ENCODE results near the gene WDR83. TPM values are rescaled to one million over a fixed set of nuclear protein-coding genes. Genes with fewer than 3 reads are reported as not detected.

The WDR83 gene
- total RNA-seq, 1 donor from 2014 or later, result 27.1 TPM

DNA sequence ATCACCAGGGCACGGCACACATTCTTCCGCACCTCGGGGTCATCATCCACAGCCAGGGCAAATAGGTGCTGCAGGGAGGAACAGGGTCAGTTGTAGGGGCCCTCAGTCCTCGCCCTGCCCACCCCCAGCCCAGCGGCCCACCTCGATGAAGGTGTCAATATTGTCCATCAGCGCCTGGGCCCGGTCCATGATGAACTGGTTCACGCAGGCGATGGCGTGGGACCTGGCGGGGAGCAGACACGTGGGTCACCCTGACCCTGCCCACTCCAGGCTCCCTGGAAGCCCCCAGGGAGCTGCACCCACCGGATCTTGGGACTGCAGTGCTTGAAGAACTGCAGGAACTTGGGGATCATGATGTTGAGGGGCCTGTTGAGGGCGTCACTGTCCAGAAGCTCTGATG, 48.5 kb downstream of the WDR83 start:
- Mint-ChIP-seq H3K4me3 (no peak overlapping the region), H3K36me3 (ENCODE audit: low read depth) (peaks cover 36% of the 10 kb centered on the region)
- intact Hi-C loops (cut with micrococcal nuclease), result no loop called here

DNA sequence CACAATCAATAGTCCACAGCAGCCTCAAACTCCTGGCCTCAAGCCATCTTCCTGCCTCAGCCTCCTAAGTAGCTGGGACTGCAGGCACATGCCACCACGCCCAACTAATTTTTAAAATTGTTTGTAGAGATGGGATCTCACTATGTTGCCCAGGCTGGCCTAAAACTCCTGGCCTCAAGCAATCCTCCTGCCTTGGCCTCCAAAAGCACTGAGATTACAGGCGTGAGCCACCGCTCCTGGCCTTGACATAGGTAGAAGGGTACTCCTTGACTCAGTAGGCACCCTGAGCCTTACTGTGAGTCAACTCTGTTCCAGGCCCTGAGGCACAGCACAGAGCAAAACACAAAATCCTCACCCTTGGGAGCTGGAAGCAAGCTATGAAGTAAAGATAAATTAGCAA, 49.3 kb downstream of the WDR83 start:
- Mint-ChIP-seq H3K27ac (no peak overlapping the region), H3K27me3 (ENCODE audit: insufficient read depth) (no peaks in the 10 kb centered on the region), H3K36me3 (ENCODE audit: low read depth) (peaks cover 36% of the 10 kb centered on the region), H3K4me1 (ENCODE audit: low read depth) (peaks cover 20% of the 10 kb centered on the region), H3K9me3 (no peaks in the 10 kb centered on the region), H3K4me3 (no peak overlapping the region)
- DNase-seq (ENCODE audit: low spot score), result no peak
- intact Hi-C loops (cut with micrococcal nuclease), result no loop called here

More for the DNA sequence above, 48.5 kb downstream of the WDR83 start:
- DNase-seq (ENCODE audit: low spot score), result no peak
- Mint-ChIP-seq H3K4me1 (ENCODE audit: low read depth) (peaks cover 13% of the 10 kb centered on the region), H3K27ac (no peak overlapping the region), H3K27me3 (ENCODE audit: insufficient read depth) (no peaks in the 10 kb centered on the region), H3K9me3 (no peaks in the 10 kb centered on the region)

DNA sequence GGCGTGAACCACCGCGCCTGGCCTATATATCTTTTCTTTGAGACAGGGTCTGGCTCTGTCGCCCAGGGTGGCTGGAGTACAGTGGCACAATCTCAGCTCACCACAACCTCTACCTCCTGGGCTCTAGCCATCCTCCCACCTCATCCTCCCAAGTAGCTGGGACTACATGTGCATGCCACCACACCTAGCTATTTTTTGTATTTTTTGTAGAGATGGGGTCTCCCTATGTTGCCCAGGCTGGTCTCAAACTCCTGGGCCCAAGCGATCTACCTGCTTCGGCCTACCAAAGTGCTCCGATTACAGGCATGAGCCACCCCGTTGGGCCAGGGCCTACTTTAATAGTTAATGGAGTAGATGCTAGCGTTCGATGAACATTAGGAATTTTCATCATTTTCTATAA, 53.7 kb downstream of the WDR83 start:
- H3K9me3 Mint-ChIP-seq, result no peaks in the 10 kb centered on the region
- peak overlapping the region; percentile 81 for H3K27ac Mint-ChIP-seq
- peak overlapping the region; percentile 89 for H3K4me3 Mint-ChIP-seq
- H3K4me1 Mint-ChIP-seq (ENCODE audit: low read depth), result peaks cover 44% of the 10 kb centered on the region
- H3K27me3 Mint-ChIP-seq (ENCODE audit: insufficient read depth), result no peaks in the 10 kb centered on the region
- no peak for DNase-seq (ENCODE audit: low spot score)
- peaks cover 35% of the 10 kb centered on the region for H3K36me3 Mint-ChIP-seq (ENCODE audit: low read depth)
- intact Hi-C loops (cut with micrococcal nuclease), result loop anchor here (1.0 to 5.0 kb wide), 3 partner anchors 57 to 108 kb away; partner anchors contain the start of genes HOOK2, ZNF490 and ZNF791

DNA sequence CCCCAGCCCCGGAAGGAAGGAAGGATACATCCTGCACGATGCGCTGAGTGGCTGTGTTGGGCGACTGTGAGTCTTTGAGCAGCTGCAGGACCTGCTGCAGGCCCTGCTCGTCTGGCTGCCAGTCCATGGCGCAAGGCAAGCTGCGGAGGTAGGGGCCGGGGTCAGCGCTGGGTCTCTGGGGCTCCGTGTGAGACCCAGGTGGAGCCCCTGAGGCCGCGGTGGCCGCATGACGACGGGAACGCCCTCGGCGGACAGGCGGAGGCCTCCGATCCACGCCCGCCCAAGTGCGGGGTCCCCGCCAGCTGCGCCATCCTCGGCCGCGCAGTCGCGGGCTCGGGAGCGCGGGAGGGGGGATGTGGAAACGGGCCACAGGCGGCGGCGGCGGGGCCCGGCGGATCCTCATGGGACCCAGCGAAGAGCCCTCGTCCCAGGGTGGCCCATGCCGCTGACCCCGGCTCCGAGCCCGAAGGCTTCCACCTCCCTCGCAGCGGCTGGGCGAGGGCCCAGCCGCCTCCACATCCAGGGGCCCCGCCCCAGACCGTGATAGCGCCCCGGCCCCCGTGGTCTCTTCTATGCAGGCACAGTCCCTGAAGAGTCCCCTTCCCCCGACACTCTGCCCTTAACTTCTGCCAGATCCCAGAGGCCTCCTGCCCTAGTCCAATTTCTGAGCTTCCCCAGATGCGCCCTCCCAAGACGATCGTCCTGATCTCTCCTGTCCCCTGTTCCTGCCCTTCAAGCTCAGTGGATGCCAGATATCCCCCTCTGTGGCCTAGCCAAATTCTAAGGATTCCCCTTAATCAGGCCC, 54.4 kb downstream of the WDR83 start:
- Mint-ChIP-seq H3K27me3 (ENCODE audit: insufficient read depth) (no peaks in the 10 kb centered on the region), H3K27ac (peak overlapping the region; percentile 91), H3K36me3 (ENCODE audit: low read depth) (peaks cover 31% of the 10 kb centered on the region), H3K4me3 (peak overlapping the region; percentile 95), H3K4me1 (ENCODE audit: low read depth) (peaks cover 44% of the 10 kb centered on the region), H3K9me3 (no peaks in the 10 kb centered on the region)
- intact Hi-C loops (cut with micrococcal nuclease), result loop anchor here (1.0 to 5.0 kb wide), 3 partner anchors 56 to 109 kb away; partner anchors contain the start of genes HOOK2, ZNF490 and ZNF791
- no peak for DNase-seq (ENCODE audit: low spot score)

DNA sequence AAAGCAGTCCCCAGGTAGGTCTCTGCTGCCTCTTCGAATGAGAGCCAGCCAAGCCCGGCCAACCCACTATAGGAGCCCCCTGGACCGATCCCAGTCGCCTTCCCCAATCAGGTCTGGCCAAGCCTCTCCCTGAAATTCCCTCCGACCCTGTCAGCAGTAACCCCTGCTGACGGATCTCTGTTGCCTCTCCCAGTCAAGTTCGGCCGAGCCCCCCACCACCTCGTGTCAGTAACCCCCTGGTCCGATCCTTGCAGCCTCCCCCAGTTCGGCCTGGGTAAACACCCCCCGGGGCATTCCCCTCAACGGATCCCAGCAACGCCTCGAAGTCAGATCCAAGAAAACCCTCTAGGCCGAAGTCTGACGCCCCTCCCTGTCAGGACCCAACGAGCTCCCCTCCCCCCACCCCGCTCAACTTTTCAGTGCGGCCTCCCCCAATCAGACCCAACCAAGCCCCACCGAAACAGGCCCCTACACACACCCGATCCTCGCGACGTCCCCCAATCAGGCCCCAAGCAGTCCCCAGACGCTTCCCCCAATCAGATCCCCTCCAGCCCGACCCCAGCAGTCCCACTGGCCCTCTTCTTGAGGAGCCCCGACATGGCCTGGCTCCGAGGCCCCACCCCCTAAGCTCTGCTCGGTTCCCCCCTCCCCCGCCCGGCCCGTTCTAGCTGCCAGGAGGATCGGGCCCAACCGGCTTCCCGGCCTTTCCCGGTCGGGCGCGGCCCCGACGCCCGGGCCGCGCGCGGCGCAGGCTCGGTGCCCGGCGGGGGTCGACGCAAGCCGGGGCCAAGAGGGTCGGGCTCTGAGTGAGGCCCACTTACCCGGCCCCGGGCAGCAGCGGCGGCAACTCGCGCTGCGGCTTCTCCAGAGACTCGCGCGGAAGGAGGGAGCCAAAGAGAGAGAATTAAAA, 55.3 kb downstream of the WDR83 start:
- H3K27me3 Mint-ChIP-seq (ENCODE audit: insufficient read depth), result no peaks in the 10 kb centered on the region
- peak overlapping the region; percentile 91 for H3K27ac Mint-ChIP-seq
- peaks cover 46% of the 10 kb centered on the region for H3K4me1 Mint-ChIP-seq (ENCODE audit: low read depth)
- intact Hi-C loops (cut with micrococcal nuclease), result loop anchor here (1.0 to 5.0 kb wide), 8 partner anchors 15 to 171 kb away; partner anchors contain the start of genes DHPS, FBXW9, GET3 and HOOK2
- peaks cover 30% of the 10 kb centered on the region for H3K36me3 Mint-ChIP-seq (ENCODE audit: low read depth)
- H3K4me3 Mint-ChIP-seq, result peak overlapping the region; percentile 99
- peak; percentile 33 for DNase-seq (ENCODE audit: low spot score)
- no peaks in the 10 kb centered on the region for H3K9me3 Mint-ChIP-seq

DNA sequence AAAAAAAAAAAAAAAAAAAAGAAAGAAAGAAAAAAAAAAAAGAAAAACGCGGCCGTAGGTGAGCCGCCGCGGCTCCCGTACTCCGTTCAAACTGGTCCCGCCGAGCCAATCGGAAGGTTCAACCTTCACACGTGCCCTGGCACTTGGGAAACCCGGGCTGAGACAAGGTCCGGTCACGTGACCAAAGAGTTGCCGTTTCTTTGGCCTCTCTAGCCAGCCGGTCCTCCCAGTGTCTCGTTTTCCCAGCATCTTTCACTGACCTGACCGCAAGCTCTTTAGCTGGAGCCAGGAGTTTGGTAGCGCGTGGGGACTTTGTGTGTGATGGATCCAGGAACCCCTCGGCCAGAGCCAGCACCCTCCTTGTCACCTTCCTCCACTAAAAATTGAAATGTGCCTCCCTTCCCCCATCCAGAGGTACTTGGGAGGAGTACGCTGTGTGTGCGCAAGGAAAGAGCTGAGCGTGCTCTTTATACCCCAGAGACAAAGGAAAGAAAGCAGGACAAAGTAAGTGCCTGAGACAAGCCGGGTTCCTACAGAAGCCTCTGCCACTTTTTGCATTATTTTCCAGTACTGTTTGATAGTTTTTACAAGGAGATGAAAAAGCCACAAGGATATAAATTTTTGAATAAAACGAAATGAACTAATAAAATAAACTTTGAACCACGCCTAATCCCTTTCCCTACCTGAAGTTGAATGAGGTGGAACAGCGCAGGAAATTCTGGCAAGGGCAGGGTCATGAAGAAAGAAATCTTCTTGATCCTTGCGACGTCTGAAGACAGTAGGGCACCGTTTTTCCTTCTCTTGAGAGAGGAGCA, 56.2 kb downstream of the WDR83 start:
- intact Hi-C loops (cut with micrococcal nuclease), result loop anchor here (1.0 to 5.0 kb wide), 9 partner anchors 11 to 171 kb away; partner anchors contain the start of genes DHPS, FBXW9, GET3 and HOOK2
- DNase-seq (ENCODE audit: low spot score), result peak; percentile 91
- no peaks in the 10 kb centered on the region for H3K9me3 Mint-ChIP-seq
- H3K4me1 Mint-ChIP-seq (ENCODE audit: low read depth), result peaks cover 48% of the 10 kb centered on the region
- peaks cover 32% of the 10 kb centered on the region for H3K36me3 Mint-ChIP-seq (ENCODE audit: low read depth)
- H3K27me3 Mint-ChIP-seq (ENCODE audit: insufficient read depth), result no peaks in the 10 kb centered on the region
- H3K4me3 Mint-ChIP-seq, result peak overlapping the region; percentile 99
- peak overlapping the region; percentile 98 for H3K27ac Mint-ChIP-seq

DNA sequence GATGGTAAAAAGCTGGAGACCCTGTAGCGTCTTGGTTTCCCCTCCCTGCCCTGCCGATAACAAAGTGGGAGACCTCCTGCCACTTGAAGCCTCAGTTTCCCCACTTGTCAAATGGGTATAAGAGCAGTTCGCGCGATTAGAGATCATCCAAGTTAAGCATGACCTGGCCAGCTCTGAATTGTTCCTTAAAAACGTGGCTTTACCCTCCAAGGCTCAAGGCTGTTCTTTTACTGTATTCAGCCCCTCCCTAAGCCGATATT, 56.7 kb downstream of the WDR83 start:
- peak overlapping the region; percentile 98 for H3K27ac Mint-ChIP-seq
- peaks cover 48% of the 10 kb centered on the region for H3K4me1 Mint-ChIP-seq (ENCODE audit: low read depth)
- H3K4me3 Mint-ChIP-seq, result peak overlapping the region; percentile 99
- no peaks in the 10 kb centered on the region for H3K27me3 Mint-ChIP-seq (ENCODE audit: insufficient read depth)
- H3K36me3 Mint-ChIP-seq (ENCODE audit: low read depth), result peaks cover 35% of the 10 kb centered on the region
- no peaks in the 10 kb centered on the region for H3K9me3 Mint-ChIP-seq
- DNase-seq (ENCODE audit: low spot score), result no peak
- intact Hi-C loops (cut with micrococcal nuclease), result loop anchor here (1.0 to 5.0 kb wide), 4 partner anchors 10 to 111 kb away; partner anchors contain the start of genes HOOK2, JUNB, ZNF490 and ZNF791

DNA sequence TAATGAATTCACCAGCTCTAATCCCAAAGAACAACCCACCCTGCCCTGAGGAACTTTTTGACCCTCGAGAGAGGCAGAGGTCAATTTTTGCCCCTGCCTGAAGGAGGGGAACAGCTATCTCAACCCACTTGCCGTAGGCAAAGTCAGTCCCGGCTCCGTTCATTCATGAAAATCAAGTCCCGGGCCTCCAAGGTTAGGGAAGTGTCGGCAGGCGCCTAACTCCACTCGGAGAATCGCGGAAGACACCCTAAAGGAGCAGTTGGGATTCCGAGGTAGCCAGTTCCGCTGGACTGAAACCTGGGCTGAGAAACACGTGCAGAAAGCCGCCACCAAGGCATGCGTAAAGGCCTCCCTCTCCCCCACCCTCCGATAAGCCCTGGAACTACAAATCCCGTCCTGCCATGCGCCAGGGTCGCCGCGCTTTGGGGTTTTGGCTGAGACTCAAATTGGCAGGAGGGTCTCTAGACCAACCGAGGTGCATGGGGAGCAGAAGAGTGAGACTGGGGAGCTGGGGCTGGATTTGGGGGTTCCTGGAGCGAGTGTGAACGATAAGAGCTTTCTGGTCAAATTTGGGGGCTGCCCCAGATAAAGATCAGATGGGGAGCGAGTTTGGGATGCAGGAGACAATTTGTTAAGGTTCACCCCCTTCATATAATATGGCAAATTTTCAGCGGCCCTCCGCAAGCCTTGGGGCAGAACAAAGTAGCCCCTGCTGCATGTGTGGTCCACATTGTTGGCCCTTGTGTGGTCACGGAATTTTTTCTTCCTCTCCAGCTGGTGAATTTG, 57.2 kb downstream of the WDR83 start, which contains the start of gene TNPO2:
Gene TNPO2, minus strand, starts transcription at position 292 of the 786 bp plus-strand sequence. CDS start 2,955 bp downstream, outside the sequence.
- Mint-ChIP-seq H3K27ac (peak within 1 kb of the TSS; percentile 98), H3K4me1 (ENCODE audit: low read depth) (peaks cover 43% of the 10 kb centered on the region), H3K27me3 (ENCODE audit: insufficient read depth) (no peaks in the 10 kb centered on the region), H3K4me3 (peak within 1 kb of the TSS; percentile 99), H3K9me3 (no peaks in the 10 kb centered on the region), H3K36me3 (ENCODE audit: low read depth) (peaks cover 37% of the 10 kb centered on the region)
- peak; percentile 65 for DNase-seq (ENCODE audit: low spot score)
- intact Hi-C loops (cut with micrococcal nuclease), result loop anchor here (1.0 to 5.0 kb wide), 4 partner anchors 9 to 112 kb away; partner anchors contain the start of genes HOOK2, JUNB, ZNF490 and ZNF791

Other genes starting within 250 kb of the WDR83 start
- 3.8 TPM in 2 replicates for gene ZNF443, start 225.8 kb upstream of the WDR83 start, total RNA-seq
- 0.26 TPM in 1 of 2 replicates, not detected in the other for gene ZNF709, start 182.0 kb upstream of the WDR83 start, total RNA-seq
- 7.4 and 8.3 TPM in 2 replicates for gene ZNF564, start 115.3 kb upstream of the WDR83 start, total RNA-seq
- 9.2 and 9.4 TPM in 2 replicates for gene ZNF490, start 56.0 kb upstream of the WDR83 start, total RNA-seq
- 23.5 and 29.0 TPM in 2 replicates for gene ZNF791, start 55.9 kb upstream of the WDR83 start, total RNA-seq
- 132 and 143 TPM in 2 replicates for gene MAN2B1, start 65 bp upstream of the WDR83 start, total RNA-seq
- 144 and 147 TPM in 2 replicates for gene DHPS, start 15.1 kb downstream of the WDR83 start, total RNA-seq
- gene GNG14, start 21.2 kb downstream of the WDR83 start, total RNA-seq, result 0.73 TPM in 1 of 2 replicates, not detected in the other
- 11.8 and 12.2 TPM in 2 replicates for gene FBXW9, start 29.8 kb downstream of the WDR83 start, total RNA-seq
- 152 and 153 TPM in 2 replicates for gene TNPO2, start 57.1 kb downstream of the WDR83 start, total RNA-seq
- 231 and 239 TPM in 2 replicates for gene TRIR, start 67.9 kb downstream of the WDR83 start, total RNA-seq
- 68.0 and 70.9 TPM in 2 replicates for gene GET3, start 70.7 kb downstream of the WDR83 start, total RNA-seq
- gene BEST2, start 85.0 kb downstream of the WDR83 start, total RNA-seq, result 0.12 TPM in 1 of 2 replicates, not detected in the other
- gene HOOK2, start 108.7 kb downstream of the WDR83 start, total RNA-seq, result 13.3 and 15.7 TPM in 2 replicates
- gene JUNB, start 124.7 kb downstream of the WDR83 start, total RNA-seq, result 311 and 312 TPM in 2 replicates
- 277 and 280 TPM in 2 replicates for gene PRDX2, start 135.0 kb downstream of the WDR83 start, total RNA-seq
- gene THSD8, start 135.3 kb downstream of the WDR83 start, total RNA-seq, result 28.0 and 28.1 TPM in 2 replicates
- 36.1 and 37.5 TPM in 2 replicates for gene RNASEH2A, start 139.8 kb downstream of the WDR83 start, total RNA-seq
- gene RTBDN, start 167.8 kb downstream of the WDR83 start, total RNA-seq, result not detected in 2 replicates
- gene MAST1, start 171.7 kb downstream of the WDR83 start, total RNA-seq, result 1.4 and 1.7 TPM in 2 replicates
- gene DNASE2, start 214.6 kb downstream of the WDR83 start, total RNA-seq, result 22.9 and 23.7 TPM in 2 replicates
- gene KLF1, start 220.4 kb downstream of the WDR83 start, total RNA-seq, result 0.80 and 1.3 TPM in 2 replicates
- gene GCDH, start 224.4 kb downstream of the WDR83 start, total RNA-seq, result 65.9 and 68.8 TPM in 2 replicates